ENCODE measurements around the gene CBX2.

Gene CBX2

DNA sequence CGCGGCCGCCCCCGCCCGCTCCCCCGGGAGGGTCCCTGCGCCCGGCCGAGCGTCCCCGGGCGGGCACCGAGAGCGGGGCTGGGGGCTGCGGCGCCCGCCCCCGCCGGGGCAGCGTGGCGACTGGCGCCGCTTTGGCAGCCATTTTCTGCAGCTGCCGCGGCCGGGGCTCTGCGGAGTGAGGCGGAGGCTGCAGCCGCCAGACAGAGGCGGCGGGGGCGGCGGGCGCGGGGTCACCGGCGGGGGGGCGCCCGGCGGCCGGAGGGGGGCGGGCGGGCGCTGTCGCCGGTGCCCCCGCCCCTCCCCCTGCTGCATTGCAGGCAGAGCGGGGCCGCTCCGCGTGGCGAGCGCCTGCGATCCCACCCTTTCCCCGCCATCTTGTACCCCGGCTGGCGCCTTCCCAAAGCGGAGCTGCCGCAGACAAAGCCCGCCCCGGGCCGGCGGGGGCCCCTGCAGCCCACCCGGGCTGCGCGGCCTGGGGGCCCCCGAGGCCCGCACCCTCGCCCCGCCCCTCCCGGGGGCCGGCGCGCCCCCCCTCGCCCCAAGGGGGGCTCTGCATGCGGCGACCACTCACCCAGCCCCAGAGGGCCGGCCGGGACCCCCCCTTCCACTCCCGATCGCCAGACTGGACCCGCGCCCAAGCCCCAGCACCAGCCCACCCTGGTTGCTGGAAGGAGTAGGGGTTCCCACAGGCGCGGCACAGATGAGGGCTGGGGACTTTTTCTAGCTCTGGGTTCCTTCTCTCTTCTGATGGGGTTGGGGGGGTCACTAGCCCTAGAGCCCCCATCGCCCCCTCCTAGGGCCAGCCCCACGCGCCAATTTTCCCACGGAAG lies 35.6 kb downstream of the CBX2 start:
- DNase-seq (ENCODE audit: low read depth): no peak

DNA sequence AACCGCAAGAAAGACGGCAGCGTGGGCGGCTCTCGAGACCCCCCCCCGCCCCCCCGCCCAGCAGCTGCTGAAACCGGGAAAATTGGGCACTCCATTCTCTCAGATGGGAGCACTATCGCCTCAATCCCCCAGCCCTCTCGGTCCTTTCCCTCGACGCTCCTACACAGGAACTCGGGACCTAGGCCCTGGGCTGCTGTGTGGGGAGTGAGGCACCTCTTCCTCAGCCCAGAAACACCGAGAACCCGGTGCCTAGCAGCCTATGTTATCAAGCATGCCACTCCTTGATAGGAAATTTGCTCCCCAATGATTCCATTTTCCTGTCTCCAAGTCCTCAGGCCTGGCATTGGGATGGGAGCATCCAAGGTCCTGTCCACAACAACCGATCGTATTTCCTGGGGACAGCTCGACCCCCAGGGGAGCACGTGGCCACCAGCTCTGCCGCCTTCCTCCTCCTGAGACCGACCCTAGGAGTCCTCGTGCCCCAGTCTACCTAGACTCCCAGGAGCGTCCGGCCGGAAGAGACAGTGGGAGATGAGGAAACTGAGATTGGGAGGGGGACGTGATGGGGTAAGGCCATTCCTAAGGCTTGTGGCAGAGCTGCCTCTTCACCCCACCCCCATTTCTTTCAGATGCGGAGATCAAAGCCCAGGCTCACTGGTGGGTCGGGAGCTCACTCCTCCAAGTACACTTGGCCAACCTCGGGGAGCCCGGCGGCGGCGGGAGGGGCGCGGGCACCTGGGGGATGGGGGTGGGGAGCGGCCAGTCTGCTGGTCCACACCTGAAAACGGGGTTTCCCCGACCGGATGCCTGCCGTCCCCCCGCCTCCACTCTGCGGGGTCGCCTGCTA lies 36.4 kb downstream of the CBX2 start:
- no peak for DNase-seq (ENCODE audit: low read depth)

DNA sequence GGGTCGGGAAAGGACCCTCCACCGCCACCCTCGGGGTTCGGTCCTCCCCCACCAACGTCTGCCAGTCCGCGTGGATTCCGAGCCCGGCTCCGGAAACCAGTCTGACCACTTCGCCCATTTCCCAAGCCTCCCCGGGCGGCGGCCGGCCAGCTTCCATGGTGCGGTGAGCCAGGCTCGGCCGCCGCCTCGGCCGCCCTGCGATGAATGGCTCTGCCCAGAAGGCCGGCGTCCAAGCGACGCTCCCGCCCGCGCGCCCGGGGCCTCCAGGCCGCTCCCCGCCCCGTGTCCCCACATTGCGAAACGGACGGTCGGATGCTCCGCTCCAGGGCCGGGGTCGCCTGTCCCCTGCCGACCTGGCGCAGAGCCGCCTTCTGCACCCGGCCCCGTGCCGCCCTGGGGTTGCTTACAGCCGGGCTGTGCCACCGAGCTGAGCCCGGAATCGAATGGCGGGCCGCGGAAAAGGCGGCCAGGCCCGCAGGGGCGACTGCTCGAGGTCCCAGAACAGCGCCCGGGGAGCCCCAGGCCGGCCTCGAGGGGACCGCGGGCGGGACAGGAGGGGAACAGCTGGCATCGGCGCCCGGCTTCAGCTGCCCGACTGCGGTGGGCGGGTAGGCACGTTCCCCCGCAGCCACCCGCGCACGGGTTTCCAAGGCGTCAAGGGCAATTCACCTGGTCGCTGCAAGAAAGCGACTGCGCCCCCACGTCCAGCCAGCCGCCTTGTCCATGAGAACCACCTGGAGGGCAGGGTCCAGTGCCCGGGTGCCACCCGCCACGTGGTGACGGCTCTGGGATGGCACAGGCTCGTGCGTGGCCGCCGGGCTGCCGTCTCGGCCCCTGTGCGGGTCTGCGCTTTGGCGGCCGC lies 37.3 kb downstream of the CBX2 start:
- no peak for DNase-seq (ENCODE audit: low read depth)

DNA sequence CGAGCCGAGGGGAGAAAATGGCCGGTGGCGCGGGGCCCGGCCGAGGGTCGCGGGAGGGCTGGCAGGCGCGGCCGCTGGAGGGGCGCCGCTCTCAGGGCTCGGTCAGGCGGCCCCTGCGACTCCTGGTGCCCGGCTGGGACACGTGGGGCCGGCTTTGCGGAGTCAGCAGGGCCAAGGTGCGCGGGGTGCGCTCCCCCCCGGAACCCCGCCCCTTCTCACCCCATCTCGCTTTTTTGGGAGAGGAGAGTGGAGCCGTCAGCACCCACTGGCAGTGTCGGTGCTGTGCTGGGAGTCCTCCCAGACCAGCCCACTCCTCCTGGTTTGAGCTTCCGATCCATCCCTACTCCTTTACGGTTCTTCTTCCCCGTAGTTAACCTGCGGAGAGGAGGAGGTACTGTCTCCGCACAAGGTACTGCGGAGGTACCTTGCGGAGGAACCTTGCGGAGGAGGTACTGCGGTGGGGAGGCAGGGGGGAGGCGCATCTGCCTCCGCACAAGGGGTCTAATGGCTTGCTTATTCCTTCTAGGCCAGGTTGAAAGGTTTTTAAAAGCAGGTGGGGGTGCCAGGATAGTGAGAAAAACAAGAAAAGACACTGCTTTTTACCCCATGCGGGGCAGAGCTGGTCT lies 38.0 kb downstream of the CBX2 start:
- DNase-seq (ENCODE audit: low read depth): no peak

DNA sequence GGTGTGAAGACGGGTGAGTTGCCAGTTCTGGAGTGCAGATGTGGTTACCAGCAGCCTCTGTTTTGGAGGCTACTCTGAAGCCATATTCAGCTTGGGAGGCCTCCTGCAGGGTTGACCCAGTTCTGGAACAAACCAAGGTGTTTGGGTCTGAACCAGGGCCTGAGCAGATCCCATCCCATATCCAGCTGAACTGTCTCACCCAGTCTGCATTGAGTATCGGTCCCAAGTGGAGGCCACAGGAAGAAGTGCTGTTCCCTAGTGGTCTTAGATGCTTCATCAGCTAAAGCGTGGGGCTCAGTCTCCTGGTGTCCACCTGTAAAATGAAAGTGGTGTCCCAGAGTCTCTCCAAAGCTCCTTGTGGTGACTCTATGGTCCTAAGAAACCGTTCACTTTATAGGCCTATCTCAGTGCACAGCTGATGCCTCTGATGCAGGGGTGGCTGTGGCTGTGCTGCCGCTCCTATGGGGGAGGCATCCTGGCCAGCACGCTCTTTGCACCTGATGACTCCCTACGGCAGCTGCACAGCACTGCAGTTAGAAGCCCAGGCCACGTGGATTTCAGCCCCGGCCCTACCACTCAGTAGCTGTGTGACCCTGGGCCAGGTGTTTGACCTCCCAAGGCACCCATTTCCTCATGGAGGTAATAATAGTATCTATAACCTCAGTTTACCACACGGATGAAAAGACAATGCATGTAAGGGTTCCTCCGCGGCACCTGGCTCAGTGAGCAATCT lies 40.2 kb downstream of the CBX2 start:
- DNase-seq (ENCODE audit: low read depth): no peak

DNA sequence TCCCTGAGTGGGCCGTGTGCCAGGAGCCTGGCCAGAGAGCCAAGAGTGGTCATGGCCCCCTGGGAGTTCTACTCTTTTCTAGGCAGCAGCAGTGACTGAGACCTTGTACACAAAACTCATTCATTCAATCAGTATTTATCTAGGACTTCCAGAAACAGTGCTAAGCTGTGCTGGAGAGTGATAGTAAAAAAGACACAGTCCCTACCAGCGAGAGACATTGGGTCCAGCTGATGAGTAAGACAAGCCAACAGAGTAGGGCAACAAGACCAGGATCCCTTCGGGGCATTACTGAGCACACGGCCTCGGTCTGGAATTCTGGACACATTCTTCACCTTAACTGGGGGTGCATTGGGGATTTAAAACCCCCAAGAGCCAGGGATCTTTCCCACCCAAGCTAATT lies 41.1 kb downstream of the CBX2 start:
- no peak for DNase-seq (ENCODE audit: low read depth)

DNA sequence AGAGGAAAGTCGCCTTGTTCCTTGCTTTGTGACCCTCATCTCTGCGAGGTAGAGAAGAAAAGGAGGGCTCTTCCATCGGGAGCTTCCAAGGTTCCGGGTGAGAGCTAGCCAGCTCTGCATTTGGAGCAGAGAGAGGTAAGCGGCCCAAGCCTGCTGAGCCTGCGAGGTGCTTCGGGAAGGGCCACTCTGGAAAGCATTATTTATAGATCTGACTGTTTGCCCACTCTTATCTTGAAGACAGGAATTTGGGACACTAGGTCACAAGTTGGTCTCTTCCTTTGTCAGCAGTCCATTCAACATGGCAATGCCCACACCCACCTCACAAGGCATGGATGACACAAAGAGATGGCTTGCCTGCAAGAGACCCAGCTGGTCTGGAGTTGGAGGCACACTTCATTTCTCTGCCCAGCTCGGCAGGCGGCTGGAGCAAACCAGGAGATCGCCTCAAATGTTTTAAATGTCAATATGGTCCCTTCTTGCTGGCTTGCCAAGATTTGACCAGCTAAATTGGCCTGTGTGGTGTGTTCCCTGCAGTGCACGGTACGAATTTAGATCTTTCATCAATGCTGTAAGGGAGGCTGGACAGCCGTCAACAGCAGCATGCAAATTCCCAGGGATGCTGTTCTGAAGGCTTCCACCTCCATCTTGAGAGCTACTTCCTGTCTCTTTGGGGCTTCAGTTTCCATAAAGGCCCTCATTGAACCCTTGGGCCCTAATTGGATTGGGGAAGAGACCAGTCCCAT lies 41.8 kb downstream of the CBX2 start:
- no peak for DNase-seq (ENCODE audit: low read depth)

DNA sequence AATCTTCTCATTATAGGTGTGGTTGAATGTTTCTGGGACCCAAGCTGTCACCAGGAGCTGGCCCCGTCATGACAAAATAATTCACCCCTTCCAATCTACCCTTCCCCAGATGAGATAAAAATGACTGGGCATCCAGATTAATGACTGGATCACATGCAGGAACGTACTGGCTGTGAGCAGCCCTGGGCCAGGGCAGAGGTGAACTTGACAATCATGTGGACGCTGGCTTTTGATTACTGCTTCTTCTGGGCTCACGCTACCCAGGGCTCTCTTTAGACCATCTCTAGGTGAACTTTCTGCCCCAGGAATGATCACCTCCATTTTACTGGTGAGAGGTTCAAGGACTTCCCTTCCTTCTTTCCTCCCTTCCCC lies 43.0 kb downstream of the CBX2 start:
- no peak for DNase-seq (ENCODE audit: low read depth)

DNA sequence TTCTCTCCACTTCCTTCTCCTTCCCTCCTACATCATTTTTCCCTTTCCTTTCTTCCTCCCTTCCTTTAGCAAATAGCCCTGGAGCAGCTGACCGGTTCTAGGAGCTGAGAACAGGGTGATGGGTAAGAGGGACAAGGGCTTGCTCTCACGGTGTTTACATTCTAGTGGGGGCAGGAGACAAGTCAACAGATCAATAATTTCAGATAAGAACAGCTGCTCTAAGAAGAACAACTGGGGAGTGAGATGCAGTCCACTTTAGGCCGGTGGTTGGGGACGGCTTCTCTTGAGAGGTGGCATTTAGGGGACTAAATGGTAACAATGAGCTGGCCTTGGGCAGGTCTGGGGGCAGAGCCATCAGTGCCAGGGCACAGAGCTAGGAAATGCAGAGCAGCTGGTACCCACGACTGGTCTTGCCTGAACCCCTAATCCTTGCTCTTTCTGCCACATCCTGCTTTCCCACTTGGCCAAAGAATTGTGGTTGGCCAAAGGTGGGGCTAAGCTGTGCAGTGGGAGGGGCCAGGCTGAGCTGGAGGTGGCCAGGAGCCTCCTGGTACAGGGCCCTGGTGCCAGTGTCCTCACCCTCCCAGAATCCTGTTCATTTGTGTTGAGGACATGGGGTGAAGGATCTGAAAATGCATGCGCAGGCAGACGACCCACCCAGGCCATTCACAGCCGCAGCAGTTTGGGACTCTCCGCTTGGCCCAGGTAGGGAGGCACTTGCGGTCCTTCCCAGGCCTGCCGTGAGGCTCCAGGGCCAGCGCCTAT lies 43.6 kb downstream of the CBX2 start:
- no peak for DNase-seq (ENCODE audit: low read depth)

DNA sequence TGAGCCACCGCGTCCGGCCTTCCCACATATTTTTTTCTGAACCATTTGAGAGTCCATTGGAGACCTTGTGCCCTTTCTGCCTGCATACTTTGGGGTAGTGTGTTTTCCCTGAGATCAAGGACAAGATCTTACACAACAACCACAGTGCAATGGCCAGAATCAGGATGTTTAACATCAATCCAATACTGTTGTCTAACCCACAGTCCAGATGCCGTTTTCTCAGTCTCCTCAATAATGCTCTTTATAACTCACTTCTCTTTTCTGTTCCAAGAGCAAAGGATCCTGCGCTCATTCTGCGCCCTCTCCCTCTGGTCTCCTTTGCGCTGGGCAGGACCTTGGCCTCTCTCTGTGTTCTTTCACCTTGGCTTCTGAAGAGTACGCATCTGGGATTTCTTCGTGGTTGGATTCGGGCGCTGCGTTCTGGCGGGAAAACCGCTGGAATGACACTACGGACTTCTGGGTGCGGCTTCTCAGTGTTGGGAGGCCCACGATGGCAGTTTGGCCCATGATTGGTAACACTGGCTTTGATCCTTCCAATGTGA lies 44.7 kb downstream of the CBX2 start:
- no peak for DNase-seq (ENCODE audit: low read depth)

DNA sequence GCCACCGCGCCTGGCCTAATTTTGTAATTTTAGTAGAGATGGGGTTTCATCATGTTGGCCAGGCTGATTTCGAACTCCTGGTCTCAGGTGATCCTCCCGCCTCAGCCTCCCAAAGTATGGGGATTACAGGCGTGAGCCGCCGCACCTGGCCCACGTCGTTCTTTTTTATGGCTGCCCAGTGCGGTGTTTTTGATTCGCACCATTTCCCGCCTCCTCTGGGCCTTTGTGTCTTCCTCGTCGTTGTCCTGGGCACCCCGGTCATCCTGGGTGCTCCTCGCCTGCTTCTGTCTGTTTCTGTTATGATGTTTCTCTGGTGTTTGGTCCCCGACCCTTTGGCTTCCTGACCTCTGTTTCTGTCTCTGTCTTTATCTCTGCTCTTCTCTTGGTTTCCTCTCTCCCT lies 46.3 kb downstream of the CBX2 start:
- no peak for DNase-seq (ENCODE audit: low read depth)

DNA sequence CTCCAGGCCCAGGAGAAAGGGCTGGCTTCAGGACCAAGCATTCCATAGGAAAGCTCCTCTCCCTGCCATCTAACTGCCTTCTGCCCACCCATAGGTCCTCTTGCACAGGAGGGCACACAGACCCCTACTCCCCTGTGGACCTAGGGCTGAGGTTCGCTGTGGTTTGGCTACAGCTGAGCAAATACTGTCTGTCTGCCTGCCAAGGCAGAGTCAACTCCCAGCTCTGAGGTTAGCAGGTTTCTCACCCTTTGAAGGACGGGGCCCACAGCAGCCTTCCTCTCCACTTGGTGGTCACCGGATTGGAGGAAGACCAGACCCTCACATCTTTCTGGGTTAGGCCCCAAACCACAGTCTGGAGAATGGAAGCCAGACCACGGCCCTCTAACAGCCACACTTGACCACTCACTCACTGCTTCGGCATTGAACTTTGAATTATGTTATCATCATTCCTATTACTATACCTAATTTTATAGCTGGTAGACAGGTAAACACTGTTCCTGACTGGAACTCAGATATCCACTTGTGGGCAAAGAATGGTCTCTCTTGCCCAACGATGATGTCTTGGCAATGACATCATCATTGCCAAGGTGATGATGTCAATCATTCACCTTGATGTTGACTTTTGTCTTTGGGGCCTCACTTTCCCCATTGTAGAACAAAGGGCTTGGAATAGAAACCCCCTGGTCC lies 47.1 kb downstream of the CBX2 start:
- DNase-seq (ENCODE audit: low read depth): no peak

DNA sequence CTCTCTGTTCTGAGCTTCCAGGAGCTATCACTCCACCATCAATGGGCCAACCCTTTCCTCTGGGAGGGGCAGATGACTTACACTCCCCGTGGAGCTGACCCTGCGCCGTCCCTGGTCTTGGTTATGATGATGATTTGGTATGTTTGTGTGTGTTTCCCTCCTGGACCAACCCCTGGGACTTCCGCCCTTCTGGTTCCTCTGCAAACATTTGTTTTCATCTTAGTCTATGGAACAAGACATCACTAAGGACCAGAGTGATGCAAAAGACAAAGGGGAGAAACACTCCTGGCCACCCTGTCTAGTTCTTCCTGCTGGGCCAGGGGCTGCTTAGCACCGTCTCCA lies 47.6 kb downstream of the CBX2 start:
- no peak for DNase-seq (ENCODE audit: low read depth)

DNA sequence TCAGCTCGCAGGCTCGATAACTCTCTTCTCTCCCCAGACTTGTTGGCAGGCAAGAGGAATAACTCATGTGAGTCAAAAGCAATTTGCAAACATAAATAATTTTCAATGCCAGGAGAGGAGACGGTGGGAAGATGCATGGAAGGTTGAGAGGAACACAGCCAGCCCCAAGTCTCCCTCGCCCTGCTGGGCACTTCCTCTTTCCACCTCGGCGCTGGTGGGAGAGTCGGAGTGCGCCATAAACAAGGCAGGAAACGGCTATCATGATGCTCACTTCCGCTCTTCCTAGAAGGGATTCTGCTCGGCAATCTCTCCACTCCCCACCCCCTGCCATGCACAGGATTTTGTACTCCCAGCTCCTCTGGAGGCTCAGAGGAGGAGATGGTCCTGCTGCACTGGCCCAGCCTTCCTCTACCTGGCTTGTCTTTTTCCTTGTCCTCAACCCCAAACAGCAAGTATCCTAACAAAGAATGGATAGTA lies 48.3 kb downstream of the CBX2 start:
- DNase-seq (ENCODE audit: low read depth): no peak

DNA sequence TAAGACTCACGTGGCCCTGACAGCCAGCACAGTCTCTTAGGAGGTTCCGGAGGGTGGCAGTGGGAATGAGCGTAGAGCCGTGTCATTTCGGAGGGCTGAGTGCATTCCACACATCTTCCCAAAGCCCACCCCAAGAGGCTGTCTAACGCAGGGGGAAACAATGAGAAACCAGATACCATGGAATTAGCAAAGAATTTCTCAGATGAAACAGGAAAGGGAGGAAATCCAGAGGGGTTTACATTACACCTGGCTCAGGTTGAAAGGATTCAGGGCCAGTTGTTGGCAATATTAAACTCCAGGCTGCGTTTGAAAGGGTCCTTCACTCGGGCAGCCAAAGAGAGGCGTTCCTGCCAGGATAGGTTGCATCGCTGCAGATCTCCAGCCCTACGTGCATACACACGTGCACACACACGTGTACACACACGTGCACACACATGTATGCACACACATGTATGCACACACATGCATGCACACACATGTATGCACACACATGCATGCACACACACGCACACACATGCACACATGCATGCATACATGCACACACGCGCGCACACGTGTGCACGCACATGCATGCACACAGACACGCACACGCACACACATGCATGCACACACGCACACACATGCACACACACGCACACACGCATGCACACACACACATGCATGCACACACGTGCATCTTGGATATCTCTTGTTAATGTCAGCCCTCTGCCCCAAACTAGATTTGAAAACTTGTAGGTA lies 49.1 kb downstream of the CBX2 start:
- no peak for DNase-seq (ENCODE audit: low read depth)

DNA sequence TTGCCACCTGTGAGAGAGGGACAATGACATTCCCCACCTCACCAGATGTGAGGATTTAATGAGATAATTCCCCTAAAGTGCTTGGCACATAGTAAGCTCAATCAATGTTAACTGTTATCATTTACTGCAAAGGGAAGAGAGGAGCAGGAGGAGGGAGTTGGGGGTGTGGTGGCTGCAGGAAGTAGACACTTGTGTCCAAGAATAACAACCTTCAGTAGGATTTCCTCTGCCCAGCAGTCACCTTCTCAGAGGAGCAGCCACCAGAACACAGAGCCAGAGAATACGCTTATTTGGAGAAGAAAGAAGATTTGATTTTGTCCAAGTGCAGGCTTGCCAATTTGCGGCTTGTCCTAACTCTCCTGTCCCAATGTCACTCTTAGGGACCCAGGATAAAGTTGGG lies 51.1 kb downstream of the CBX2 start:
- DNase-seq (ENCODE audit: low read depth): no peak

DNA sequence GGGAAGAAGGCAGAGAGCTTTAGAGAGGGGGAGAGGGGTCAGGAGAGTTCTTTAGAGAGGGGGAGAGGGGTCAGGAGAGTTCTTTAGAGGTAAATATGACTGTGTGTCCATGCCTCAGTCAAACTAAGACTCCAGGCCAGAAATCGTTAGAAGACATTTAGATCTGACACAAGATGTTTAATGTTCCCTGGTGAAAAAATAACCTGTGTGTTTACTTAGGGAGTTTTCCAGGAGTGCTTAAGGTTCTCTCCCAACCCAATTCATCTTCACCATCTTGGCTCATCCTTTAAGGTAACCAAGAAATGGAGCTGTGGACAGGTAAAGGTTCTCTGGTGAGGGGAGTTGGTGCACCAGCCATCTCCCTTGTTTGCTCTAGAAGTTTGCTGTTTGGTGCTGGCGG lies 51.5 kb downstream of the CBX2 start:
- DNase-seq (ENCODE audit: low read depth): no peak

DNA sequence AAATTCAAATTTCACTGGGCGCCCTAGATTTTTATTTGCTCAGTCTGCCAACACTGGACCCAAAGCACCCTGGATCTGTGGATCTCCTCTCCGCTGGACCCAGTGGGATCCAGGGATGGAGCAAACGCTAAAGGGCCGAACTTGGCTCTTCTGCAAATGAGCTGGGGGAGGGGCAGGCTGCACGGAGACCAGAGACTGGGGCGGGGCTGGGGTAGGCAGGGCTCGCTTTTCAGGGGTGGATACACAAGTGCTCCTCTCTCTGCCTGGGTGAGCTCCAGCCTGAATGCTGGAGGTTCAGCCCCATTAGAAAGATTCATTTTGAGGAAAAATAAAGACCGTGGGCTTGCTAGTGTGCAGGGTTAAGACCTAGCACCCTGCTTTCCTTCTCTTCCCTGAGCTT lies 52.4 kb downstream of the CBX2 start:
- DNase-seq (ENCODE audit: low read depth): no peak
